Uterus (tissue), 4 donors: Measurements from ENCODE around the gene ANXA6. TPM values are rescaled to one million over a fixed set of nuclear protein-coding genes. Genes with fewer than 3 reads are reported as not detected.

ENCODE experiments used
- DNase-seq, 2 donors: peaks; one replicate each; pipeline ENCODE4 v3.0.0-alpha.2; 2019 to 2020
- H3K27ac ChIP-seq, 2 donors: fragments of 200-600 bp; sonication (generic); 1 replicate in 1 of 2; 2 replicates in 1 of 2; pipeline ENCODE4 v1.5.1; 2016 to 2018
- H3K27me3 ChIP-seq, 2 donors: fragments of 200-600 bp; sonication (generic); one replicate each; pipeline ENCODE4 v1.5.1; 2018 to 2019; ENCODE audit warnings: control low read depth in 1 of 2
- H3K36me3 ChIP-seq, 2 donors: fragments of 200-600 bp; sonication (generic); one replicate each; pipeline ENCODE4 v1.5.1; 2019; ENCODE audit warnings: control low read depth in 1 of 2
- H3K4me1 ChIP-seq, 2 donors: fragments of 200-600 bp; sonication (generic); one replicate each; pipeline ENCODE4 v1.5.1; 2018 to 2019; ENCODE audit warnings: control low read depth in 1 of 2
- H3K4me3 ChIP-seq, 2 donors: fragments of 200-600 bp; sonication (generic); 1 replicate in 1 of 2; 2 replicates in 1 of 2; pipeline ENCODE4 v1.5.1; 2018 to 2019; ENCODE audit warnings: mild to moderate bottlenecking in 1 of 2
- H3K9me3 ChIP-seq, 2 donors: fragments of 200-600 bp; sonication (generic); one replicate each; pipeline ENCODE4 v1.5.1; 2019; ENCODE audit warnings: control low read depth in 1 of 2
- POLR2A ChIP-seq, 2 donors: fragments of 450-650 bp; IDR thresholded peaks; one replicate each; pipeline ENCODE4 v1.6.1; 2016; ENCODE audit warnings: antibody characterized with exemption in 2 of 2, mild to moderate bottlenecking in 1 of 2, moderate library complexity in 1 of 2
- intact Hi-C: fragments of 100-400 bp; cut with DNase I; formaldehyde crosslinking; loops from one replicate; pipeline ENCODE4 v1.15.1; 2023; ENCODE audit warnings: low total_unique reads
- total RNA-seq, 4 donors: library from RNA; depleted of rRNA in 3 of 4; stranded (reverse); fragments of >200 nt in 3 of 4; gene quantifications; one replicate each; pipeline versions ENCODE4 v1.1.0 to v1.2.4, GENCODE V29; 2014 to 2023
- TF ChIP-seq, protein P1 (sequence below), 4 experiments: fragments of 200-600 bp in 2 of 4; fragments of 450-650 bp in 2 of 4; sonication (generic) in 2 of 4; IDR thresholded peaks; one replicate each; pipeline ENCODE4 v1.5.1; 2016 to 2019; ENCODE audit warnings: antibody characterized with exemption in 4 of 4, mild to moderate bottlenecking in 2 of 4, moderate library complexity in 1 of 4
- donor health status: DM: yes; HTN: yes; CAD: no.

The ANXA6 gene
- total RNA-seq, 4 donors from 2014 or later = 131 to 346 (median 252) TPM

DNA sequence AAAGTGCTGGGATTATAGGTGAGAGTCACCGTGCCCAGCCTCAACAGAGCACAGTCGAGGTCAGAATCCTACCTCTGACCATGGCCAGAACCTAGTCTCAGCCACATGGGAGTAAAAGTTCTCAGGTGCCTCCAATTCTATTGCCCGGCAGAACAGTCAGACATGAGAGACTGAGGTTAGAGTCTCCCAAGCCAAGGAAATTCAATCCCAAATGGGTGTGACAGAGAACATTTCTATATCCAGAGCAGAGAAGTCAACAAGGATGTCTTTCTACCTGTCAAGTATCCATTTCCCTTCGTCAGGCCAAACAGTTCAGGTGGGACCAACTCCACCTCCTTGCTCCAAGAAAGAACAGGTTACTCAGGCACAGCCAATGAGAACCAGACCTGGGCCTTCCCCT is 10.5 kb downstream of the ANXA6 start:
- Histone ChIP-seq H3K27me3 (no peaks in the 10 kb centered on the region), H3K4me1 (peaks cover 0 to 7% of the 10 kb centered on the region in 2 donors), H3K9me3 (no peaks in the 10 kb centered on the region), H3K4me3 (no peak overlapping the region), H3K36me3 (no peaks in the 10 kb centered on the region), H3K27ac (no peak overlapping the region)
- no peak for TF ChIP-seq POLR2A (IDR thresholded peaks at IDR 0.05)
- TF ChIP-seq, protein P1, sequence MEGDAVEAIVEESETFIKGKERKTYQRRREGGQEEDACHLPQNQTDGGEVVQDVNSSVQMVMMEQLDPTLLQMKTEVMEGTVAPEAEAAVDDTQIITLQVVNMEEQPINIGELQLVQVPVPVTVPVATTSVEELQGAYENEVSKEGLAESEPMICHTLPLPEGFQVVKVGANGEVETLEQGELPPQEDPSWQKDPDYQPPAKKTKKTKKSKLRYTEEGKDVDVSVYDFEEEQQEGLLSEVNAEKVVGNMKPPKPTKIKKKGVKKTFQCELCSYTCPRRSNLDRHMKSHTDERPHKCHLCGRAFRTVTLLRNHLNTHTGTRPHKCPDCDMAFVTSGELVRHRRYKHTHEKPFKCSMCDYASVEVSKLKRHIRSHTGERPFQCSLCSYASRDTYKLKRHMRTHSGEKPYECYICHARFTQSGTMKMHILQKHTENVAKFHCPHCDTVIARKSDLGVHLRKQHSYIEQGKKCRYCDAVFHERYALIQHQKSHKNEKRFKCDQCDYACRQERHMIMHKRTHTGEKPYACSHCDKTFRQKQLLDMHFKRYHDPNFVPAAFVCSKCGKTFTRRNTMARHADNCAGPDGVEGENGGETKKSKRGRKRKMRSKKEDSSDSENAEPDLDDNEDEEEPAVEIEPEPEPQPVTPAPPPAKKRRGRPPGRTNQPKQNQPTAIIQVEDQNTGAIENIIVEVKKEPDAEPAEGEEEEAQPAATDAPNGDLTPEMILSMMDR (IDR thresholded peaks at IDR 0.05) = no peak
- intact Hi-C loops = no loop called here
- no peak for DNase-seq

DNA sequence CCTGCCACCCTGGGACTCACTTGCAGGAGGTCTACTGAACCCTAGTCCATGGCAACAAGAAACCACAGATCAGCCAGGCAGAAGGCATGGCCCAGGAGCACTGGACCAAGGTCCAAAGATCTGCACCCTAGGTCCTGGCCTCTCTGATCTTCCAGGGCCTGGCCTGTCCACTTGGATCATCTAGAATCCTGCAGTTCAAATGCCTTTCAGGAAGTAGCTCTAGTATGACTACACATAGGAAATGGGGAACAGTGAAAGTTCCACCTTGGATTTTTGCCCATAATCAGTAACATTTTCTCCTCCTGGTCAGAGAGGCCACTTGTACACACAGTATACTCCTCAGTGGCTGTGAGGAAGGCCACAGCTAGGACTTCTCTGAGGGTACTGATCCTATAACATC is 11.5 kb downstream of the ANXA6 start:
- peaks cover 0 to 7% of the 10 kb centered on the region in 2 donors for H3K4me1 ChIP-seq
- H3K36me3 ChIP-seq = no peaks in the 10 kb centered on the region
- H3K9me3 ChIP-seq = no peaks in the 10 kb centered on the region
- TF ChIP-seq POLR2A (IDR thresholded peaks at IDR 0.05) = no peak
- TF ChIP-seq, protein P1 (IDR thresholded peaks at IDR 0.05) = no peak
- H3K27me3 ChIP-seq = no peaks in the 10 kb centered on the region
- peak overlapping the region in 1 of 2 donors; percentile 1 for H3K27ac ChIP-seq
- no peak overlapping the region for H3K4me3 ChIP-seq
- no peak for DNase-seq
- intact Hi-C loops = no loop called here

DNA sequence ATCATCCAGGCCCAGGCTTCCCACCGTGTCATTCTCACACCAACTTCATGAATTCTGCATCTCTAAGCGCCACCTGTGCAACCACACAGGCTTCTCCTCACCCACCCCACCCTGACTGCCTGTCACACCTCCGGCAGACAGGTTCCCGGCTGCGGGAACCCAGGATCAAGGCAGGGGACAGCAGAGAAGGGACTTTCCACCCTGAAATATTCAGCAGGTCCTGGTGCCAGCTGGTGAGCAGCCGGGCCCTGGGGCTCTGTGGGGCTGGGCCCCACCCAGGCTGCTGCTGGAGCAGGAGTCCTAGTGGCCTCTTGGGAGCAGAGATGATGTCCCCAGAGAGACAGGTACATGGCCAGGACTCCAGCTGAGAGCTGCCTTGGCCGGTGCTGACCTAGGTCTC is 12.7 kb downstream of the ANXA6 start:
- Histone ChIP-seq H3K27me3 (no peaks in the 10 kb centered on the region), H3K36me3 (no peaks in the 10 kb centered on the region), H3K4me3 (no peak overlapping the region), H3K27ac (no peak overlapping the region), H3K9me3 (no peaks in the 10 kb centered on the region), H3K4me1 (no peaks in the 10 kb centered on the region)
- TF ChIP-seq, protein P1 (IDR thresholded peaks at IDR 0.05) = no peak
- TF ChIP-seq POLR2A (IDR thresholded peaks at IDR 0.05) = no peak
- intact Hi-C loops = no loop called here
- no peak for DNase-seq

DNA sequence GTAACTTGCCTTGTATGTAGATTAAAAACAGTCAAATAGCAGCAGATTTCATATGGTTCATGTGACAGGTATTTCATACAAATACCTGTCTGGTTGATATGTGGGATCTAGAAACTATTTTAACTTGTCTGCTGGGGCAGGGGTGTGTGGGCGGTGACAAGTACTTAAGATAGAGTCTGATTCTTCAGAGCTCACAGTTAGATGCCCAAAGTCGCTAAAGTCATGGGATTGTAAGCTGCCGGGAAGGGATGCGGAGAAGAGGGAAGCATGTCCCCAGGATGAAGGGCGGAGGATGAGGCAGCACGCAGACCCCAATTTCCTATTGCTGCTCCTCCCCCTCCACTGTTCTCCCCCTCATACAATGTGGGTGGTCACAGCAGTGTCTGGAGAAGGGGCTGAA is 13.3 kb downstream of the ANXA6 start:
- Histone ChIP-seq H3K27ac (no peak overlapping the region), H3K9me3 (no peaks in the 10 kb centered on the region), H3K4me3 (no peak overlapping the region), H3K27me3 (no peaks in the 10 kb centered on the region), H3K36me3 (no peaks in the 10 kb centered on the region), H3K4me1 (no peaks in the 10 kb centered on the region)
- no peak for DNase-seq
- intact Hi-C loops = no loop called here
- TF ChIP-seq, protein P1 (IDR thresholded peaks at IDR 0.05) = no peak
- TF ChIP-seq POLR2A (IDR thresholded peaks at IDR 0.05) = no peak

DNA sequence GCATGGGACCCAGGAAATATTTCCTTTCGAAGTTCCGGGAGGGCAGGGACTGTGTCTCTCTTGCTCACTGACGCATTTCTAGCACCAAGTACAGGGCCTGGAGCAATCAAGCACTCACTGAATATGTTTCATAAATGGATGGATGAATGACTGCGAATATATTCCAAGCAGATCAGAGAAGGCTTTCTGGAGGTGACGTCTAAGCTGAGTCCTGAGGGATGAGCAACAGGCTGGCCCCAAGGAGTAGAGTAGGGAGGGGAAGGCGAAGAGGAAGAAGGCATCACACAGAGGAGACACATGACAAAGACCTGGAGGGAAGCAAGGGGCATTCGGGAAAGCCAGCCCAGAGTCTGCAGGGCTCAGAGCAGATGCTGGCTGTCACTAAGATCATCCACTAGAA is 13.9 kb downstream of the ANXA6 start:
- H3K27me3 ChIP-seq = no peaks in the 10 kb centered on the region
- intact Hi-C loops = no loop called here
- TF ChIP-seq POLR2A (IDR thresholded peaks at IDR 0.05) = no peak
- TF ChIP-seq, protein P1 (IDR thresholded peaks at IDR 0.05) = no peak
- H3K4me1 ChIP-seq = no peaks in the 10 kb centered on the region
- no peak for DNase-seq
- H3K27ac ChIP-seq = peak overlapping the region in 1 of 2 donors; percentile 2
- no peaks in the 10 kb centered on the region for H3K36me3 ChIP-seq
- no peaks in the 10 kb centered on the region for H3K9me3 ChIP-seq
- no peak overlapping the region for H3K4me3 ChIP-seq
